ENCODE measurements around the gene RHOC.

The RHOC gene

GRCh38 chr1:112717263-112717873 is 10.4 kb upstream of the RHOC start:
- no peak for DNase-seq (ENCODE audit: low spot score)

- peak; percentile 63 for DNase-seq (ENCODE audit: low spot score)
Observed at GRCh38 chr1:112716133-112716720, 9.3 kb upstream of the RHOC start.

GRCh38 chr1:112715264-112716053 is 8.5 kb upstream of the RHOC start, which contains the start of gene PPM1J:
Gene PPM1J (minus strand): TSS chr1:112715332. CDS start chr1:112715301, 31 bp downstream.
- peak; percentile 81 for DNase-seq (ENCODE audit: low spot score)

GRCh38 chr1:112714313-112715263 is 7.7 kb upstream of the RHOC start:
- no peak for DNase-seq (ENCODE audit: low spot score)

GRCh38 chr1:112713466-112714312 is 6.8 kb upstream of the RHOC start:
- no peak for DNase-seq (ENCODE audit: low spot score)

- DNase-seq (ENCODE audit: low spot score): no peak
Observed at GRCh38 chr1:112712701-112713128, 5.8 kb upstream of the RHOC start.

GRCh38 chr1:112712191-112712590 is 5.3 kb upstream of the RHOC start:
- DNase-seq (ENCODE audit: low spot score): no peak

GRCh38 chr1:112711670-112712069 is 4.7 kb upstream of the RHOC start:
- DNase-seq (ENCODE audit: low spot score): no peak

GRCh38 chr1:112711041-112711440 is 4.1 kb upstream of the RHOC start:
- DNase-seq (ENCODE audit: low spot score): no peak

GRCh38 chr1:112710586-112710985 is 3.7 kb upstream of the RHOC start:
- no peak for DNase-seq (ENCODE audit: low spot score)

GRCh38 chr1:112710159-112710558 is 3.2 kb upstream of the RHOC start:
- no peak for DNase-seq (ENCODE audit: low spot score)

- DNase-seq (ENCODE audit: low spot score): no peak
Observed at GRCh38 chr1:112708489-112708888, 1.6 kb upstream of the RHOC start.

GRCh38 chr1:112708002-112708448 is 1.1 kb upstream of the RHOC start:
- DNase-seq (ENCODE audit: low spot score): no peak

- peak; percentile 70 for DNase-seq (ENCODE audit: low spot score)
Observed at GRCh38 chr1:112707221-112708001, 484 bp upstream of the RHOC start.

GRCh38 chr1:112704934-112705627 is 1.8 kb downstream of the RHOC start:
- peak; percentile 81 for DNase-seq (ENCODE audit: low spot score)

- DNase-seq (ENCODE audit: low spot score): no peak
Observed at GRCh38 chr1:112704391-112704933, 2.5 kb downstream of the RHOC start.

GRCh38 chr1:112703706-112704105 is 3.2 kb downstream of the RHOC start:
- no peak for DNase-seq (ENCODE audit: low spot score)

- no peak for DNase-seq (ENCODE audit: low spot score)
Observed at GRCh38 chr1:112702420-112703261, 4.3 kb downstream of the RHOC start.
